WTC11 (cell line): ENCODE data around the gene GSS. TPM values are rescaled to one million over a fixed set of nuclear protein-coding genes. Genes with fewer than 3 reads are reported as not detected.

Source experiments
- ATAC-seq: fragments of 200-7000 bp; cut with Tn5 transposase; 2 replicates; pipeline ENCODE4 v1.10.0; 2021; ENCODE audit warnings: mild to moderate bottlenecking, moderate library complexity
- CTCF ChIA-PET: fragments of 300-600 bp; sonication (Branson Sonifier 250); formaldehyde crosslinking; loops from one replicate; lab custom pipeline; 2021; ENCODE audit warnings: antibody characterized with exemption; lab: Charles Lee
- POLR2A ChIA-PET: fragments of 350-600 bp; sonication (Branson Sonifier 250); formaldehyde crosslinking; loops from one replicate; lab custom pipeline; 2021; ENCODE audit warnings: antibody characterized with exemption; lab: Charles Lee
- DNase-seq: peaks from one replicate; pipeline ENCODE4 v3.0.0; 2021; ENCODE audit warnings: low spot score
- H3K27ac Mint-ChIP-seq: 2 replicates; pipeline ENCODE4 v1.8.0; 2021; ENCODE audit warnings: mixed read lengths
- H3K27me3 Mint-ChIP-seq: 2 replicates; pipeline ENCODE4 v1.8.0; 2021; ENCODE audit warnings: low read depth, mild to moderate bottlenecking, moderate library complexity, mixed read lengths
- H3K36me3 Mint-ChIP-seq: 2 replicates; pipeline ENCODE4 v1.8.0; 2021; ENCODE audit warnings: mixed read lengths
- H3K4me1 Mint-ChIP-seq: 2 replicates; pipeline ENCODE4 v1.8.0; 2022; ENCODE audit warnings: mixed read lengths
- H3K4me3 Mint-ChIP-seq: 2 replicates; pipeline ENCODE4 v1.8.0; 2021; ENCODE audit warnings: mild to moderate bottlenecking, moderate library complexity, mixed read lengths
- H3K9me3 Mint-ChIP-seq: 2 replicates; pipeline ENCODE4 v1.8.0; 2021; ENCODE audit warnings: mixed read lengths
- CBFB ChIP-seq: sonication (generic); formaldehyde crosslinking; IDR thresholded peaks from 2 replicates; pipeline ENCODE4 v1.8.1; 2022; ENCODE audit warnings: mild to moderate bottlenecking, low read depth, missing genetic modification reagents
- ETV6 ChIP-seq: sonication (generic); formaldehyde crosslinking; IDR thresholded peaks from 2 replicates; pipeline ENCODE4 v1.8.1; 2022; ENCODE audit warnings: mild to moderate bottlenecking, missing genetic modification reagents
- FOXJ3 ChIP-seq: sonication (generic); formaldehyde crosslinking; IDR thresholded peaks from 2 replicates; pipeline ENCODE4 v1.9.0; 2021; ENCODE audit warnings: missing genetic modification reagents, mild to moderate bottlenecking, borderline replicate concordance
- GRHL2 ChIP-seq: fragments of 250-450 bp; sonication (Bioruptor Pico); IDR thresholded peaks from 2 replicates; pipeline ENCODE4 v1.8.0; 2022; ENCODE audit warnings: mild to moderate bottlenecking, moderate library complexity; ENCODE audit not compliant: insufficient replicate concordance, severe bottlenecking
- GTF2I ChIP-seq: fragments of 250-450 bp; sonication (Bioruptor Pico); conservative IDR thresholded peaks from 2 replicates; pipeline ENCODE4 v1.4.0; 2021; ENCODE audit warnings: mild to moderate bottlenecking
- JUN ChIP-seq: sonication (generic); formaldehyde crosslinking; IDR thresholded peaks from 2 replicates; pipeline ENCODE4 v1.8.0; 2023; ENCODE audit warnings: mild to moderate bottlenecking, missing genetic modification reagents
- MYBL2 ChIP-seq: sonication (generic); formaldehyde crosslinking; IDR thresholded peaks from 2 replicates; pipeline ENCODE4 v1.8.1; 2023; ENCODE audit warnings: mild to moderate bottlenecking, moderate library complexity, missing genetic modification reagents
- NFATC4 ChIP-seq: fragments of 250-450 bp; sonication (Bioruptor Pico); IDR thresholded peaks from 2 replicates; pipeline ENCODE4 v1.9.0; 2021; ENCODE audit warnings: mild to moderate bottlenecking
- NFE2L1 ChIP-seq: sonication (generic); formaldehyde crosslinking; IDR thresholded peaks from 2 replicates; pipeline ENCODE4 v1.8.1; 2023; ENCODE audit warnings: missing genetic modification reagents
- RELA ChIP-seq: sonication (generic); formaldehyde crosslinking; IDR thresholded peaks from 2 replicates; pipeline ENCODE4 v1.8.1; 2022; ENCODE audit warnings: missing genetic modification reagents, mild to moderate bottlenecking, borderline replicate concordance
- SMAD4 ChIP-seq: sonication (generic); formaldehyde crosslinking; IDR thresholded peaks from 2 replicates; pipeline ENCODE4 v1.8.0; 2022; ENCODE audit warnings: mild to moderate bottlenecking, missing genetic modification reagents
- SP1 ChIP-seq: sonication (generic); formaldehyde crosslinking; conservative IDR thresholded peaks from 2 replicates; pipeline ENCODE4 v1.8.1; 2022; ENCODE audit warnings: missing genetic modification reagents
- TCF7 ChIP-seq: sonication (generic); formaldehyde crosslinking; IDR thresholded peaks from 2 replicates; pipeline ENCODE4 v1.8.0; 2022; ENCODE audit warnings: mild to moderate bottlenecking, low read depth, missing genetic modification reagents, moderate library complexity
- ZNF219 ChIP-seq: sonication (generic); formaldehyde crosslinking; IDR thresholded peaks from 2 replicates; pipeline ENCODE4 v1.8.0; 2023; ENCODE audit warnings: missing genetic modification reagents, mild to moderate bottlenecking, borderline replicate concordance
- ZNF671 ChIP-seq: fragments of 250-450 bp; sonication (Bioruptor Pico); IDR thresholded peaks from 2 replicates; pipeline ENCODE4 v1.8.0; 2021; ENCODE audit warnings: mild to moderate bottlenecking
- total RNA-seq: library from RNA; stranded (reverse); gene quantifications from 3 replicates; pipeline ENCODE4 v1.2.3, GENCODE V29; 2021
- TF ChIP-seq, protein P1 (sequence below): sonication (generic); formaldehyde crosslinking; IDR thresholded peaks from 2 replicates; pipeline ENCODE4 v1.8.1; 2023; ENCODE audit warnings: mild to moderate bottlenecking, missing genetic modification reagents, moderate library complexity
- TF ChIP-seq, protein P2 (sequence below): sonication (generic); formaldehyde crosslinking; IDR thresholded peaks from 2 replicates; pipeline ENCODE4 v1.8.0; 2022; ENCODE audit warnings: mild to moderate bottlenecking, missing genetic modification reagents
- TF ChIP-seq, protein P3 (sequence below): fragments of 250-450 bp; sonication (Bioruptor Pico); IDR thresholded peaks from 2 replicates; pipeline ENCODE4 v2.1.2; 2022; ENCODE audit warnings: mild to moderate bottlenecking, moderate library complexity
- TF ChIP-seq, protein P4 (sequence below): fragments of 200-600 bp; IDR thresholded peaks from 2 replicates; pipeline ENCODE4 v1.8.0; 2022; ENCODE audit warnings: antibody characterized with exemption

Gene GSS
- total RNA-seq, 1 experiment from 2014 or later, result 47.3 TPM

DNA sequence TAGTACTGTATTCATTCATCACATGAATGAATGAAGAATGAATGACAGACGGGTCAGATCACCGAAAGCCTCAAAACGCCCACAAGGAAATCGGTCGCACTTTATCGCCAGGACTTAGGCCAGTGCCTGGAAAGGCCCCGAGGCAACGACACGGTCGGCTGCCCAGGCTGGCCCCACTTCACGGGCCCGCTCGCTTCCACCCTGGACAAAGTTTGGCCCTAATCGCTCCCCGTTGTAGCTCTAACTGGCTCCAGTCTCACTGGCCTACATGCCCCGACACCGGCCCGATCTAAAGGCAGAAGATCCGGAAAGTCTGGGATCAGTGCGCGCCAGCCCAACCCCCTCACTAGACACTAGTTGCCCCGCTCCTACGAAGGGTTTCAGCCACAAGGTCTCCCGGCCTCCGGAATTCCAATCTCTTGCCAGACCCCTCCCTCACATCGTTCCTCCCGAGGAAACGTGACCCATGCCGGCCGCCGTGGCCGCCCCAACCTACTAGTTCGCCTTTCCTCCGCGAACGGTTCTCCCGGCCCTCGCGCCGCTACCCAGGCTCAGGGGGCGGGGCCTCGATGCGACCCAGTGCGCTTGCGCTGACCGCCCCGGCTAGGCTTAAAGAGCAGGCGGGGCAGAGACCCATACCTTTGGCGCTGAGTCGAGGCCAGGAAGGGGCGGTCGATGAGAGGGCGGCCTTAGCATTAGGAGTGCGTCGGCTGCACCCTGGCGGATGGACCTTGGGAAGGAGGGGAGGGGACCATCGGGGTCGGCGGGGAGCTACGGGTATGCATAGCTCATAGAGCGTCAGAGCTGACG lies at the start of gene GSS, which contains the start of gene MYH7B (continued):
- TF ChIP-seq, protein P1, sequence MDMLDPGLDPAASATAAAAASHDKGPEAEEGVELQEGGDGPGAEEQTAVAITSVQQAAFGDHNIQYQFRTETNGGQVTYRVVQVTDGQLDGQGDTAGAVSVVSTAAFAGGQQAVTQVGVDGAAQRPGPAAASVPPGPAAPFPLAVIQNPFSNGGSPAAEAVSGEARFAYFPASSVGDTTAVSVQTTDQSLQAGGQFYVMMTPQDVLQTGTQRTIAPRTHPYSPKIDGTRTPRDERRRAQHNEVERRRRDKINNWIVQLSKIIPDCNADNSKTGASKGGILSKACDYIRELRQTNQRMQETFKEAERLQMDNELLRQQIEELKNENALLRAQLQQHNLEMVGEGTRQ (CRISPR knock-in tag), result no peak
- TF ChIP-seq GTF2I (CRISPR knock-in tag), result no peak
- TF ChIP-seq RELA (CRISPR knock-in tag), result no peak
- TF ChIP-seq, protein P2, sequence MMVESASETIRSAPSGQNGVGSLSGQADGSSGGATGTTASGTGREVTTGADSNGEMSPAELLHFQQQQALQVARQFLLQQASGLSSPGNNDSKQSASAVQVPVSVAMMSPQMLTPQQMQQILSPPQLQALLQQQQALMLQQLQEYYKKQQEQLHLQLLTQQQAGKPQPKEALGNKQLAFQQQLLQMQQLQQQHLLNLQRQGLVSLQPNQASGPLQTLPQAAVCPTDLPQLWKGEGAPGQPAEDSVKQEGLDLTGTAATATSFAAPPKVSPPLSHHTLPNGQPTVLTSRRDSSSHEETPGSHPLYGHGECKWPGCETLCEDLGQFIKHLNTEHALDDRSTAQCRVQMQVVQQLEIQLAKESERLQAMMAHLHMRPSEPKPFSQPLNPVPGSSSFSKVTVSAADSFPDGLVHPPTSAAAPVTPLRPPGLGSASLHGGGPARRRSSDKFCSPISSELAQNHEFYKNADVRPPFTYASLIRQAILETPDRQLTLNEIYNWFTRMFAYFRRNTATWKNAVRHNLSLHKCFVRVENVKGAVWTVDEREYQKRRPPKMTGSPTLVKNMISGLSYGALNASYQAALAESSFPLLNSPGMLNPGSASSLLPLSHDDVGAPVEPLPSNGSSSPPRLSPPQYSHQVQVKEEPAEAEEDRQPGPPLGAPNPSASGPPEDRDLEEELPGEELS, result peak; percentile 52; the same call in 1 of the 2 replicates
- no peak for TF ChIP-seq NFE2L1 (CRISPR knock-in tag)
- TF ChIP-seq, protein P3, sequence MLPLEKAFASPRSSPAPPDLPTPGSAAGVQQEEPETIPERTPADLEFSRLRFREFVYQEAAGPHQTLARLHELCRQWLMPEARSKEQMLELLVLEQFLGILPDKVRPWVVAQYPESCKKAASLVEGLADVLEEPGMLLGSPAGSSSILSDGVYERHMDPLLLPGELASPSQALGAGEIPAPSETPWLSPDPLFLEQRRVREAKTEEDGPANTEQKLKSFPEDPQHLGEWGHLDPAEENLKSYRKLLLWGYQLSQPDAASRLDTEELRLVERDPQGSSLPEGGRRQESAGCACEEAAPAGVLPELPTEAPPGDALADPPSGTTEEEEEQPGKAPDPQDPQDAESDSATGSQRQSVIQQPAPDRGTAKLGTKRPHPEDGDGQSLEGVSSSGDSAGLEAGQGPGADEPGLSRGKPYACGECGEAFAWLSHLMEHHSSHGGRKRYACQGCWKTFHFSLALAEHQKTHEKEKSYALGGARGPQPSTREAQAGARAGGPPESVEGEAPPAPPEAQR (CRISPR knock-in tag), result no peak
- TF ChIP-seq ETV6 (CRISPR knock-in tag), result peak; percentile 30; the same call in 1 of the 2 replicates
- peak; percentile 84 for TF ChIP-seq SP1 (CRISPR knock-in tag)
- no peak for TF ChIP-seq CBFB (CRISPR knock-in tag)
- TF ChIP-seq TCF7 (CRISPR knock-in tag), result no peak
- TF ChIP-seq ZNF671 (CRISPR knock-in tag), result no peak
- TF ChIP-seq ZNF219, result 0 out of 2 replicates have a peak, but pooled peaks have one; percentile 66
- no peak for TF ChIP-seq JUN (CRISPR knock-in tag)
- TF ChIP-seq NFATC4 (CRISPR knock-in tag), result no peak
- TF ChIP-seq MYBL2, result no peak
- no peak for TF ChIP-seq SMAD4
- TF ChIP-seq, protein P4, sequence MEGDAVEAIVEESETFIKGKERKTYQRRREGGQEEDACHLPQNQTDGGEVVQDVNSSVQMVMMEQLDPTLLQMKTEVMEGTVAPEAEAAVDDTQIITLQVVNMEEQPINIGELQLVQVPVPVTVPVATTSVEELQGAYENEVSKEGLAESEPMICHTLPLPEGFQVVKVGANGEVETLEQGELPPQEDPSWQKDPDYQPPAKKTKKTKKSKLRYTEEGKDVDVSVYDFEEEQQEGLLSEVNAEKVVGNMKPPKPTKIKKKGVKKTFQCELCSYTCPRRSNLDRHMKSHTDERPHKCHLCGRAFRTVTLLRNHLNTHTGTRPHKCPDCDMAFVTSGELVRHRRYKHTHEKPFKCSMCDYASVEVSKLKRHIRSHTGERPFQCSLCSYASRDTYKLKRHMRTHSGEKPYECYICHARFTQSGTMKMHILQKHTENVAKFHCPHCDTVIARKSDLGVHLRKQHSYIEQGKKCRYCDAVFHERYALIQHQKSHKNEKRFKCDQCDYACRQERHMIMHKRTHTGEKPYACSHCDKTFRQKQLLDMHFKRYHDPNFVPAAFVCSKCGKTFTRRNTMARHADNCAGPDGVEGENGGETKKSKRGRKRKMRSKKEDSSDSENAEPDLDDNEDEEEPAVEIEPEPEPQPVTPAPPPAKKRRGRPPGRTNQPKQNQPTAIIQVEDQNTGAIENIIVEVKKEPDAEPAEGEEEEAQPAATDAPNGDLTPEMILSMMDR, result no peak

DNA sequence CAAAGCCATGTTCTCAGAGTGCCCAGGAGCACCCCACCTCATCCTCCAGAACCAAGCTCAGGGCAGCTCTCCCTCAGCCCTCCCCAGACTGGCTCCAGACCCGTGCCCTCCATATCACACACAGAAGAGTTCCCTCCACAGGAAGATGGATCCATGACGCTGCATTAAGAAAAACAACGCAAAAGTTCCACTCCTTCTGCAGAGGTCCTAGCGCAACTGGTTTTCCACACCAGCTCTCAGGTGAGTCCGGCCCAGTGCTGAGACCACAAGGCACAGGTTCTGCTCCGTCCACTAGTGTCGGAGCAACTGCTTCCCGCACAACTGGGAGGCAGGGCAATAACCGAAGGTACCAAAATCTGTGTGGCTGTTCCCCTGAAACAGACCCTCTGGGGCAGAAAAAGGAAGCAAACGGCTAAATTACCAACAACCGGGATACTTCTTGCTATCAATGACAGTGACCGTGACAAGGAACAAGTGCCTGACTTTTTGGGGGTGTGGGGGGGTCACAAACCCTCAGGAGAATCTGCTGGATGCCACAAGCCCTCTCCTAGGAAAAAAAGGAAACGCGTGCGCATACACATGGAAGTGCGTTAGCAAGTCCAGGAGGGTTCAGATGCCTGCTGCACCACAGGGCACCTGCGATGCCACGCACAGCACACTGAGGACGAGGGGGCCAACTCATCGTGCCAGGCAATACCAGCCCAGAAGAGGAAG lies 49.3 kb upstream of the GSS start:
- Mint-ChIP-seq H3K27ac (no peak overlapping the region), H3K9me3 (no peaks in the 10 kb centered on the region), H3K27me3 (no peaks in the 10 kb centered on the region), H3K4me1 (no peaks in the 10 kb centered on the region), H3K36me3 (peaks cover 65% of the 10 kb centered on the region), H3K4me3 (no peak overlapping the region)
- DNase-seq (peak; percentile 5), ATAC-seq (no peak)
- TF ChIP-seq FOXJ3 (CRISPR knock-in tag), result no peak
- TF ChIP-seq GRHL2 (CRISPR knock-in tag), result no peak
- TF ChIP-seq, protein P1 (CRISPR knock-in tag), result no peak
- ChIA-PET CTCF (no interaction called here), POLR2A (no interaction called here)
